PC-9 (cell line): ENCODE data around the gene SV2A. TPM values are rescaled to one million over a fixed set of nuclear protein-coding genes. Genes with fewer than 3 reads are reported as not detected.

ENCODE experiments used
- BruUV-seq: library from RNA; stranded (reverse); fragments of 400-500 nt; replicated peaks from 2 replicates; lab custom pipeline; 2021; lab: Mats Ljungman, UMichigan
- CTCF ChIA-PET: fragments of 300-600 bp; sonication (Branson Sonifier 250); formaldehyde crosslinking; loops from one replicate; lab custom pipeline; 2022; ENCODE audit warnings: antibody characterized with exemption; lab: Charles Lee
- POLR2A ChIA-PET: fragments of 300-600 bp; sonication (Branson Sonifier 250); formaldehyde crosslinking; loops from one replicate; lab custom pipeline; 2022; ENCODE audit warnings: antibody characterized with exemption; ENCODE audit not compliant: unreplicated experiment; lab: Charles Lee
- DNase-seq, 2 experiments: peaks; one replicate each; pipeline versions ENCODE4 v3.0.0 to v3.0.0-alpha.2; 2015 to 2022; ENCODE audit warnings: mixed read lengths in 1 of 2
- H2AFZ ChIP-seq: fragments of 200-600 bp; sonication (generic); 2 replicates; pipeline ENCODE4 v1.8.1; 2017; ENCODE audit warnings: antibody characterized with exemption
- H3F3A ChIP-seq: fragments of 200-600 bp; sonication (generic); 2 replicates; pipeline ENCODE4 v1.8.1; 2017; ENCODE audit warnings: antibody characterized with exemption, mild to moderate bottlenecking, low read depth; ENCODE audit not compliant: insufficient read depth
- H3K27ac ChIP-seq: fragments of 200-600 bp; sonication (generic); 2 replicates; pipeline ENCODE4 v1.6.1; 2016; ENCODE audit warnings: mixed run types
- H3K27me3 ChIP-seq: fragments of 200-600 bp; sonication (generic); 2 replicates; pipeline ENCODE4 v1.6.1; 2016; ENCODE audit warnings: low read depth, mixed run types; ENCODE audit not compliant: insufficient read depth
- H3K36me3 ChIP-seq: fragments of 200-600 bp; sonication (generic); 2 replicates; pipeline ENCODE4 v1.6.1; 2016; ENCODE audit warnings: low read depth, mixed run types
- H3K4me1 ChIP-seq: fragments of 200-600 bp; sonication (generic); replicated peaks from 2 replicates; pipeline ENCODE4 v1.6.1; 2016; ENCODE audit warnings: mixed run types; ENCODE audit not compliant: insufficient read depth
- H3K4me2 ChIP-seq: fragments of 200-600 bp; sonication (generic); 2 replicates; pipeline ENCODE4 v1.6.1; 2017; ENCODE audit warnings: mixed run types
- H3K4me3 ChIP-seq: fragments of 200-600 bp; sonication (generic); 2 replicates; pipeline ENCODE4 v1.6.1; 2016; ENCODE audit warnings: mixed run types
- H3K79me2 ChIP-seq: fragments of 200-600 bp; sonication (generic); 2 replicates; pipeline ENCODE4 v1.6.1; 2017; ENCODE audit warnings: low read depth, mixed run types
- H3K9me2 ChIP-seq: fragments of 200-600 bp; sonication (generic); 2 replicates; pipeline ENCODE4 v1.8.1; 2017; ENCODE audit warnings: mild to moderate bottlenecking; ENCODE audit not compliant: insufficient read depth
- H3K9me3 ChIP-seq: fragments of 200-600 bp; sonication (generic); 2 replicates; pipeline ENCODE4 v1.8.1; 2016; ENCODE audit warnings: low read depth; ENCODE audit not compliant: insufficient read depth
- H4K20me1 ChIP-seq: fragments of 200-600 bp; sonication (generic); 2 replicates; pipeline ENCODE4 v1.8.1; 2017; ENCODE audit not compliant: insufficient read depth
- CTCF ChIP-seq: fragments of 200-600 bp; sonication (generic); conservative IDR thresholded peaks from 2 replicates; pipeline ENCODE4 v1.6.1; 2017; ENCODE audit warnings: mixed run types, antibody characterized with exemption, mild to moderate bottlenecking, moderate library complexity
- EZH2 ChIP-seq: fragments of 200-600 bp; sonication (generic); IDR thresholded peaks from 2 replicates; pipeline ENCODE4 v1.8.0; 2017; ENCODE audit warnings: antibody characterized with exemption, low read depth
- intact Hi-C: fragments of 100-400 bp; cut with micrococcal nuclease; formaldehyde crosslinking; loops from one replicate; pipeline ENCODE4 v1.10.0; 2022; ENCODE audit not compliant: unreplicated experiment
- total RNA-seq: library from RNA; stranded (reverse); gene quantifications from 2 replicates; pipeline ENCODE4 v1.2.3, GENCODE V29; 2021

SV2A gene
- total RNA-seq, 1 experiment from 2014 or later, result 0.33 TPM

DNA sequence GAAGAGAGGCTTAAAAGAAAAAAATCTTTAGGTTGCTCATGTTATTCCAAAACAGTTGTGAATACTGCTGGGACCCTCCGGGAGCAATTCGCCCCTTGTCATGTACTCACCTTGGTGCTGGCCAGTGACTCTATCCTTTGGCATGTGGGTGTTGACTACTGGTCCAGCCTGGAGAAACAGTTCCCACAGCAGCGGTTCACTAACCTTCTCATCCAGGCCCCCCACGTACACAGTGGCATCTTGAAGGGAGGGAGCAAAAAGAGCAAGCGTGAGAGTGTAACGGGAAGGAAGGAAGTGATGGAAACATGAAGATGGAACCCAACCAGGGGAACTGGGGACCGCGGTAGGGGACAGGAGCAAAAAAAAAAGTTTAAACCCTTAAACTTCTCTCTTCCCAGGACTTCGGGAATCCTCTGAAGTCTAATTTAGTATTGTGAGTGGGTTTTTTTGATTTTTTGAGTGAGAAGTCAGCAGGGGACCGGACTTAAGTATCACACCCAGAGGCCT, 9.5 kb upstream of the SV2A start:
- Histone ChIP-seq H3K27me3 (no peaks in the 10 kb centered on the region), H3K36me3 (peaks cover 40% of the 10 kb centered on the region), H3K4me1 (peaks cover 29% of the 10 kb centered on the region), H3K9me3 (no peaks in the 10 kb centered on the region), H4K20me1 (peaks cover 7% of the 10 kb centered on the region), H3K79me2 (peaks cover 32% of the 10 kb centered on the region), H3K27ac (peak overlapping the region; percentile 85), H3K4me3 (peak overlapping the region; percentile 69), H3K9me2 (no peaks in the 10 kb centered on the region), H3K4me2 (peak overlapping the region; percentile 88), H3F3A (peaks cover 29% of the 10 kb centered on the region), H2AFZ (peak overlapping the region; percentile 78)
- ChIA-PET CTCF (no interaction called here), POLR2A (no interaction called here)
- BruUV-seq, result TSS peak; percentile 52
- DNase-seq, result peak; percentile 5 to 39
- TF ChIP-seq EZH2 (no peak), CTCF (no peak)
- intact Hi-C loops, result loop anchor here (1.0 kb wide), 1 partner anchor 10 kb away; no protein-coding TSS in a partner anchor

DNA sequence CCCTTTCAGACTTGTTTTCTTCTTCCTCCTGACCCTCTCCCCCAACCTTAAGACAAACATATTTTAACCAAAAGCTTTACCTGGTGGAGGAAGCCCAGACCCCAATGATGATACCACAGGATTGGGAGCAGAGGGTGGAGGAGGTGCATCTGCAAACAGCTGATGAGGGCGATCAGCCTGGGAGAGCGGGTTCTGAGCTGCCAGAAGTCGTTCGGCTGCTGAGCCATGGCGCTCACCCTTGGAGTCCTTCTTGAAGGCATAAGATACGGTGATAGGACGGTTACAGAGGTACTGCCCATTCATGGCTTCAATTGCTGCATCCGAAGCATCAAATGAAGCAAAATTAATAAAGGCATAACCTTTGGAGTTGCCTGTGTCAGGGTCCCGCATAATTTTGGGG, 8.7 kb upstream of the SV2A start:
- peaks cover 35% of the 10 kb centered on the region for H3K36me3 ChIP-seq
- H2AFZ ChIP-seq, result no peak overlapping the region
- no peak overlapping the region for H3K27ac ChIP-seq
- ChIA-PET CTCF (interaction anchor here (0.6 kb wide), 1 partner anchor 895 kb away, joined by 5 read pairs; no protein-coding TSS in a partner anchor), POLR2A (interaction anchor here (0.7 kb wide), 1 partner anchor 11 kb away, joined by 4 read pairs; no protein-coding TSS in a partner anchor)
- no peak for DNase-seq
- H4K20me1 ChIP-seq, result peaks cover 7% of the 10 kb centered on the region
- H3K79me2 ChIP-seq, result peaks cover 32% of the 10 kb centered on the region
- TF ChIP-seq CTCF, result no peak
- TF ChIP-seq EZH2, result no peak
- no peaks in the 10 kb centered on the region for H3K9me2 ChIP-seq
- peaks cover 37% of the 10 kb centered on the region for H3F3A ChIP-seq
- peaks cover 23% of the 10 kb centered on the region for H3K4me1 ChIP-seq
- intact Hi-C loops, result no loop called here
- no TSS peak for BruUV-seq
- H3K4me3 ChIP-seq, result peak overlapping the region; percentile 69
- H3K27me3 ChIP-seq, result no peaks in the 10 kb centered on the region
- peak overlapping the region; percentile 88 for H3K4me2 ChIP-seq
- H3K9me3 ChIP-seq, result no peaks in the 10 kb centered on the region

DNA sequence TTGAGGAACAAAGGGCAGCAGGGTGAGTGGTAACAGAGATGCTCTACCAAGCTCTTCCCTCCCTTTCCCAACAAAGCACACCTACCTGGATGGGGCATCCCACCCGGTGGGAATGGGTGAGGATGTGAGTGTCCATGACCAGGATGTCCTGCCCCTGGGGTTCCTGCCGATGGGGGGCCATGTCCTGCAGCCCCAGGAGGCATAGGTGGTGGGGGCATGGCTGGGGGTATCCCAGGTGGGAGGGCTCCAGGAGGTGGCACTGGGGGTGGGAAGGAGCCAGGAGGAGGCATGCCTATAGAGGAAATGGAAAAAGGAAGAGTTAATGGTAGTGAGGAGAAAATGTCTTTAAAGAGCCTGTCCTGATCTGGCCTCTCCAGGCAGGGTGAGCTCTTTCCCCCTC, 8.1 kb upstream of the SV2A start:
- Histone ChIP-seq H3K27ac (no peak overlapping the region), H3K4me3 (peak overlapping the region; percentile 69; the same call in 1 of the 2 replicates), H3F3A (peaks cover 42% of the 10 kb centered on the region), H3K79me2 (peaks cover 32% of the 10 kb centered on the region), H3K4me2 (peak overlapping the region; percentile 88), H3K36me3 (peaks cover 35% of the 10 kb centered on the region), H4K20me1 (peaks cover 7% of the 10 kb centered on the region), H3K9me2 (no peaks in the 10 kb centered on the region), H3K27me3 (no peaks in the 10 kb centered on the region), H3K4me1 (peaks cover 21% of the 10 kb centered on the region), H2AFZ (no peak overlapping the region), H3K9me3 (no peaks in the 10 kb centered on the region)
- intact Hi-C loops, result no loop called here
- TF ChIP-seq CTCF (no peak), EZH2 (no peak)
- ChIA-PET POLR2A (interaction anchor here (0.7 kb wide), 1 partner anchor 12 kb away, joined by 4 read pairs; no protein-coding TSS in a partner anchor), CTCF (interaction anchor here (0.6 kb wide), 1 partner anchor 896 kb away, joined by 5 read pairs; no protein-coding TSS in a partner anchor)
- no TSS peak for BruUV-seq
- no peak for DNase-seq
